NCI-H345 treated with DMSO at 0.1 percent for 48 hours (cell line): ENCODE data around the gene DNMT3A.

ENCODE experiments used
- DNase-seq: peaks from one replicate; lab custom pipeline; 2025; ENCODE audit not compliant: unreplicated experiment; lab: John Stamatoyannopoulos, UW

DNMT3A gene

GRCh38 chr2:25307949-25308557 lies 33.7 kb downstream of the DNMT3A start:
- DNase-seq = no peak

- no peak for DNase-seq
These were observed 34.9 kb downstream of the DNMT3A start for GRCh38 chr2:25306777-25307368.

DNA sequence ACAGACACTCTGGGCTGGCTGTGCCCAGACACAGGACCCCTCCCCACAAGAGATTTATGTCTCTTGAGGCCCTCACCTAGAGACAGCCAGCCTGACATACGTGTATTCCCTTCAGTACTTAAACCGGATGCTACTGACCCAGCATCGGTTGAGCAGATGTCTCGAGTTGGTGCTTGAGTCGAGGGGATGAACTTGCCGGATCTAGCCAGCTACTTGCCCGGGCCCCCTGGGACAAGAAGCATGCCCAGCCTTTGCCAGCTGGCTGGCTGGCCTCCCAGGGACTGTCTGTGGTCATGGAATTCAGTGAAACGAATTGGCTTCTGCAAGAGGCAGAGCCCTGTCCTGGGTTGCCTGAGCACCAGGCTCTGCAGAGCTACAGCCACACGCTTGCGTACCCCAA lies 36.0 kb downstream of the DNMT3A start:
- DNase-seq = no peak

- DNase-seq = no peak
These were observed 36.7 kb downstream of the DNMT3A start for GRCh38 chr2:25304826-25305596.

- DNase-seq = no peak
These were observed 37.4 kb downstream of the DNMT3A start for GRCh38 chr2:25304321-25304720.

- no peak for DNase-seq
These were observed 38.0 kb downstream of the DNMT3A start for GRCh38 chr2:25303633-25304236.

DNA sequence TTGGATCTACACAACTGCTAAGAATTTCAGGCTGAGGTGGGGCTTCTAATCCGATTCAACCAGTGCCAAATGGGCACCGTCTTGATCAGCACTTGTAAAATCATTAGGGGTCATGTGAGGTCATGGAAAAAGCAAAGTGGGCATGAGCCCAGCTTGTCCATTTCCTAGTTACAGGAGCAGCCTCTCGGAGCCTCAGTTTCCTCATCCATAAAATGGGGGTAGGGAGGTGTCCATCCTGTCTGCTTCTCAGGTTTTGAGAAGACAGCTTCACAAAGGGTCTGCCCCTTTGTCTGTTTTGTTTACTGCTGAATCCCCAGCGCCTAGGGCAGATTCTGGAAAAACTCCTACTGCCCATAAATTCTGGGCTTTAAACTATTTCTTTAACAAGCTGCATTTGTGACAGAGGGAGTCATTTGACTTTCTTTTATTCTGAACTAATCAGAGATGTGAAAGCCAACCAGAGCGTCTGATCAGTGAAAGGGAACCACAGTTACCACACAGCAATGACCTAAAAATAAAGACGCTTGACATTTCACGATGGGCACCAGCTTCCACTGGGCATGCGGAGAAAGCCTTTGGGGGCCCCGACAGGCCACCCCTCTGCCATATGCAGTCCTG lies 38.9 kb downstream of the DNMT3A start:
- DNase-seq = no peak

GRCh38 chr2:25301453-25302352 lies 40.0 kb downstream of the DNMT3A start:
- no peak for DNase-seq

DNA sequence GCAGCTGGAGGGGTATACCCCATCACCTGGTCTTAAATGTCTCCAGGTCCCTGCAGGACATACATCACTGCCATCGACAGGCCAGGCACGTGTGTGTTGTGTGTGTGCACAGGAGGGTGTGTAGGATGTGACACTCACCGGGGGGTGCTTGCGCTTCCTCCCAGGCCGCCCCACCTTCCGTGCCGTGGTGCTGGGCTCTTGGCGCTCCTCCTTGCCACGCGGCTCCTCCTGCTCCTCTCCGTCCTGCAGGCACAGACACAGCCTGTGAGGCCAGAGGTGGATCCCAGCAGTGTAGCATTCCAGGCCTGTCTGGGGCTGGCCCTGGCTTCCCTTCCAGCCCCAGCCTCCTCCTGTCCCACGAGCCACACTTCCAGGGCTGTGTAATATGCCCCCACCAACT lies 41.7 kb downstream of the DNMT3A start:
- DNase-seq = no peak

DNA sequence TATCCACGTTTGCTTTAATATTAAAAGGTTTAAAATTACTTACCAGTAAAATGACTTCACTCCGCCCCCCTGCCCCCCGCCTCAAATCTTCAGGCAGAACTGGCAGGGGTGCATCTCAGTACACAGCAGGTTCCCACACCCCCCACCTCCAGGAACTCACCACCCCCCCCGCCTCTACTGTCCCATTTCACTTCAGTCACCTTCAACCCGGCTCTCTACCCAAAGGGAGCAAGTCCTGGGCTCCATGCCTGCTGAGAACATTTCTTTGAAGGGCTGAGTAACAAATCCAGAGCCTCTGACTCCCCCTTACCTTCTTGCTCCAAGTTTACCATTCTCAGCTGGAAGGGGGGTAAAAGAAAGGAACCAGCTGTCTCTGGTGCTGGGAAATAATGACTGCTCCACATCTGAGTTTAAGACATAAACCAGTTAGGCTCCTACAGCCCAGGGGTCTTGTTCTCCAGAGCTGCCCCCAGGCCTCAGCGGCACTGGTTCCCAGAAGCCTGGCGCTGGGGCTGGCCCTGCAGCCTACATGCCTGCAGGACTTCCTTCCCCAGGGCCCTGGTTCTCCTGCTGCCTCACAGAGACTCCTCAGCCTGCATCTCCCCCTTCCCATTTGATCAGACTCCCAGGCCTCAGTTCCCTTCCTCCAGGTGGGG lies 42.8 kb downstream of the DNMT3A start:
- no peak for DNase-seq

DNA sequence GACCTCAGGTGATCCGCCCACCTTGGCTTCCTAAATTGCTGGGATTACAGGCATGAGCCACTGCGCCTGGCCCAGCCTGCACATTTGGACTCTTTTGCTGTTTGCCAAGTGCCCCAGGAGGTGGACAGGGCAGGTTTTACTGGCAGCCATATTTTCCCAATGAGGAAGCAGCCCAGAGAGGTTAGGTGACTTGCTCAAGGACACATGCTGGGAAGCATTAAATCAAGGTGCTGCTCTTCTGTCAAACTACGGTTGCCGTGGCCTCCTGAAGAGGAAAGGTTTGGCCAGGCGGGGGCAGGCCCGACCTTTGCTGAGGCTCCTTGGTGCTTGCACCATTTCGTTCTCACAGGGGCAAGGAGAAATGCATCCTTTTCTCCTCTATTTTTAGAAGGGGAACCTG lies 44.0 kb downstream of the DNMT3A start:
- no peak for DNase-seq

- no peak for DNase-seq
These were observed 46.1 kb downstream of the DNMT3A start for GRCh38 chr2:25295621-25296020.

DNA sequence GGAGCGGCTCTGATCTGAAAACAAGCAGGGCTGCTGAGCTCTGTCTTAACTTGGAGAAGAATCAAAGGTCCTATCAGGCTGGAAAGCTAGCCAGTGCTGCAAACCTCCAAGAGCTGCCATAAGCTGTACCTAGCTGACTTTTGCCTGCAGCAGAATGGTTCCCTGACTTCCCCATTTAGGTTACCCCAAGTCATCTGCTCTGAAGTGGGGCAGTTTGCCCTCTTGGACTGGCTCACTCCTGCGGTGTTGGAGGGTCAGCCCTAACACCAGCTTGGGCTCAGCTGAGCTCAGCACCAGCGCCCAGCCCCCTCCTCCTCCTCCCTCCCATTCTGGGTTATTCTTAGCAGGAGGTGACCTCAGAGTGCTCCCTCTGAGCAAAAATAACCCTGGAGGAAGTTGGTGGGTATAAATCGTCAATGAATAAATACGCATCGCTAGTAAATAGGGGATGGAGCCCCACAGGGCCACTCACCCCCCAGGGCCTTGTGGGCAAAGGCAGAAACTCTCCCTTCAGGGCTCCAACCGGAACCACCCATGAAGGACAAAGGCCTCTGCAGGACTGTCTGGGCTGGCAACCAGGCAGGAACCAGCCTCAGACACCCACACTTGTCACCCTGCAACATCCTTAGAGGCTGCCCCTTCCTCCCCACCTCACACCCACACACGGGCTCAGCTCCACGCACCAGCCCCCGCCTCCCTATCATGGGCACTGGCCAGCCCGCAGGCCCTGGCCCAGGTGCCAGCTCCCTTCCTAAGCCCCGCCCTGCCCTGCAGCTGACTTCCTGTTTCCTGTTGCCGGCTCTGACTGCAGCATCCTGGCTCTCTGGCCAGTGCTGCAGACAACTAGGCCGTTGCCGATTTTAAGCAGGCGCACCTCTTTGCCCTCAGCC lies 46.9 kb downstream of the DNMT3A start:
- DNase-seq = peak; percentile 94

GRCh38 chr2:25293958-25294562 lies 47.7 kb downstream of the DNMT3A start:
- DNase-seq = no peak

DNA sequence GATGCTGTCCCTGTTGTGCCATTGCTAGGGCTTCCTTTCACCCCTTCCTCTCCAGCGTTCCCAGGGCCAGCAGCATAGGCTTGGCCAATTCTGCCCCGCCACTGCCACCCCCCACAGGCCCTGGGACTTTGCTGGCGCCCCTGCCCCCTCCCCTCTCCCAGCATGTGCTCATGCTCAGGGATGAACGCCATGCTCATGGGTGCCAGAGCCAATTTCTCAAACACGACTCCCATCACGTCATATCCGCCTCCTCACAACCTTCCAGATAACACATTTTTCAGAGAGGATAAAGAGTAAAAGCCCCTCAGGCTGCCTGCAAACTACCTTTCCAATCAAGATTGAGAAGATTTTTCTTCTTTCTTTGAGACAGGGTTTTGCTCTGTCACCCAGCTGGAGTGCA lies 48.6 kb downstream of the DNMT3A start:
- no peak for DNase-seq

GRCh38 chr2:25292408-25292807 lies 49.3 kb downstream of the DNMT3A start:
- no peak for DNase-seq

- DNase-seq = peak; percentile 49
These were observed 50.8 kb downstream of the DNMT3A start for GRCh38 chr2:25290811-25291495.
